SK-N-SH treated with all-trans-retinoic acid at 6 μM for 48 hours (cell line): ENCODE measurements around the gene SPAG9.

Experiments
- ATAC-seq: fragments of 200-7000 bp; cut with Tn5 transposase; 3 replicates; pipeline ENCODE4 v1.9.1; 2020; ENCODE audit warnings: mild to moderate bottlenecking, moderate library complexity
- ARNTL ChIP-seq: fragments of 450-650 bp; formaldehyde crosslinking; IDR thresholded peaks from 2 replicates; pipeline ENCODE4 v1.5.0; 2020; ENCODE audit warnings: low read depth, mild to moderate bottlenecking, moderate library complexity, borderline replicate concordance
- BACH2 ChIP-seq: fragments of 250-450 bp; sonication (Bioruptor Pico); IDR thresholded peaks from 2 replicates; pipeline ENCODE4 v1.9.0; 2021; ENCODE audit warnings: mild to moderate bottlenecking, borderline replicate concordance
- CSDC2 ChIP-seq: fragments of 250-450 bp; sonication (Bioruptor Pico); IDR thresholded peaks from 2 replicates; pipeline ENCODE4 v1.5.0; 2020; ENCODE audit warnings: mild to moderate bottlenecking, moderate library complexity
- GLIS3 ChIP-seq: fragments of 250-450 bp; sonication (Bioruptor Pico); IDR thresholded peaks from 2 replicates; pipeline ENCODE4 v1.5.0; 2020; ENCODE audit warnings: mild to moderate bottlenecking, moderate library complexity
- ISL1 ChIP-seq: fragments of 250-450 bp; sonication (Bioruptor Pico); IDR thresholded peaks from 2 replicates; pipeline ENCODE4 v2.1.2; 2022; ENCODE audit warnings: mild to moderate bottlenecking, moderate library complexity
- OSR1 ChIP-seq: fragments of 250-450 bp; sonication (Bioruptor Pico); IDR thresholded peaks from 2 replicates; pipeline ENCODE4 v1.8.0; 2022; ENCODE audit warnings: moderate library complexity, mild to moderate bottlenecking, inconsistent platforms
- PPARA ChIP-seq: fragments of 250-450 bp; sonication (Bioruptor Pico); IDR thresholded peaks from 2 replicates; pipeline ENCODE4 v1.5.0; 2020; ENCODE audit warnings: mild to moderate bottlenecking, borderline replicate concordance
- RARB ChIP-seq: fragments of 250-450 bp; sonication (Bioruptor Pico); IDR thresholded peaks from 2 replicates; pipeline ENCODE4 v1.8.0; 2021; ENCODE audit warnings: mild to moderate bottlenecking, moderate library complexity
- SNAI2 ChIP-seq: fragments of 250-450 bp; sonication (Bioruptor Pico); IDR thresholded peaks from 2 replicates; pipeline ENCODE4 v1.5.0; 2020; ENCODE audit warnings: mild to moderate bottlenecking, moderate library complexity
- TCF4 ChIP-seq: fragments of 250-450 bp; sonication (Bioruptor Pico); IDR thresholded peaks from 2 replicates; pipeline ENCODE4 v1.8.0; 2021; ENCODE audit warnings: mild to moderate bottlenecking, moderate library complexity, borderline replicate concordance
- TOX ChIP-seq: fragments of 250-450 bp; sonication (Bioruptor Pico); IDR thresholded peaks from 2 replicates; pipeline ENCODE4 v1.8.0; 2021; ENCODE audit warnings: mild to moderate bottlenecking, moderate library complexity, borderline replicate concordance
- ZC3H10 ChIP-seq: fragments of 250-450 bp; sonication (Bioruptor Pico); IDR thresholded peaks from 2 replicates; pipeline ENCODE4 v1.5.1; 2021; ENCODE audit warnings: mild to moderate bottlenecking, moderate library complexity
- ZFP3 ChIP-seq: fragments of 250-450 bp; sonication (Bioruptor Pico); IDR thresholded peaks from 2 replicates; pipeline ENCODE4 v1.5.0; 2020; ENCODE audit warnings: mild to moderate bottlenecking, moderate library complexity
- ZFP30 ChIP-seq: fragments of 450-650 bp; formaldehyde crosslinking; IDR thresholded peaks from 2 replicates; pipeline ENCODE4 v1.5.0; 2022; ENCODE audit warnings: mild to moderate bottlenecking, moderate library complexity
- ZNF565 ChIP-seq: fragments of 450-650 bp; formaldehyde crosslinking; conservative IDR thresholded peaks from 2 replicates; pipeline ENCODE4 v1.5.0; 2020; ENCODE audit warnings: low read depth, mild to moderate bottlenecking, moderate library complexity
- ZNF70 ChIP-seq: fragments of 450-650 bp; formaldehyde crosslinking; IDR thresholded peaks from 2 replicates; pipeline ENCODE4 v1.5.0; 2020; ENCODE audit warnings: mild to moderate bottlenecking, moderate library complexity
- ZNF8 ChIP-seq: fragments of 450-650 bp; formaldehyde crosslinking; IDR thresholded peaks from 2 replicates; pipeline ENCODE4 v1.5.0; 2020; ENCODE audit warnings: mild to moderate bottlenecking, moderate library complexity
- TF ChIP-seq, protein P1 (sequence below): fragments of 250-450 bp; sonication (Bioruptor Pico); IDR thresholded peaks from 2 replicates; pipeline ENCODE4 v1.5.1; 2021; ENCODE audit warnings: mild to moderate bottlenecking, moderate library complexity
- TF ChIP-seq, protein P2 (sequence below): fragments of 250-450 bp; sonication (Bioruptor Pico); IDR thresholded peaks from 2 replicates; pipeline ENCODE4 v1.8.0; 2020; ENCODE audit warnings: mild to moderate bottlenecking, moderate library complexity, borderline replicate concordance
- TF ChIP-seq, protein P3 (sequence below): fragments of 250-450 bp; sonication (Bioruptor Pico); IDR thresholded peaks from 2 replicates; pipeline ENCODE4 v1.5.1; 2020; ENCODE audit warnings: low read depth, mild to moderate bottlenecking, moderate library complexity
- TF ChIP-seq, protein P4 (sequence below): fragments of 250-450 bp; sonication (Bioruptor Pico); IDR thresholded peaks from 2 replicates; pipeline ENCODE4 v1.5.0; 2020; ENCODE audit warnings: mild to moderate bottlenecking, moderate library complexity
- TF ChIP-seq, protein P5 (sequence below): fragments of 250-450 bp; sonication (Bioruptor Pico); IDR thresholded peaks from 2 replicates; pipeline ENCODE4 v1.8.0; 2021; ENCODE audit warnings: low read depth, mild to moderate bottlenecking, moderate library complexity, borderline replicate concordance

The SPAG9 gene

DNA sequence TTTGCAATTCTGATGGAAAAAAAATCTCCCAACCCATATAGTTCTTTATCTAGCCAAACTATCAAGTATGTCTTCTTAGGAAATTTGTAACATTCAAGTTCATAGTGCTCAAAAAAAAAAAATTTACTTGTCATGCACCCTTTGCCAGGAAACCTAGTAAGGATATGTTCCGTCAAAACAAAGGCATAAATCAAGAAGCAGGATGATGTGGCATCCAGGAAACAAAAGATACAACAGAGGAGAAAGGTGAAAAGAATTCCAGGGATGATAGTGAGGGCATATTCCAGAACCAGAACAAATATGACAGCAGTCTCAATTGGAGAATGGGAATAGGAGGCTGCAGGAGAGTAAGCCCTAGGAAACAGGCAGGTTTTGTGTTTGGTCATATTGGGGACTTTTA is 104.6 kb downstream of the SPAG9 start:
- ATAC-seq = peak; percentile 13; the same call in 1 of the 3 replicates
- TF ChIP-seq BACH2 (no peak), RARB (CRISPR knock-in tag) (no peak), ARNTL (CRISPR knock-in tag) (no peak), PPARA (CRISPR knock-in tag) (no peak), ISL1 (no peak)
- TF ChIP-seq, protein P1, sequence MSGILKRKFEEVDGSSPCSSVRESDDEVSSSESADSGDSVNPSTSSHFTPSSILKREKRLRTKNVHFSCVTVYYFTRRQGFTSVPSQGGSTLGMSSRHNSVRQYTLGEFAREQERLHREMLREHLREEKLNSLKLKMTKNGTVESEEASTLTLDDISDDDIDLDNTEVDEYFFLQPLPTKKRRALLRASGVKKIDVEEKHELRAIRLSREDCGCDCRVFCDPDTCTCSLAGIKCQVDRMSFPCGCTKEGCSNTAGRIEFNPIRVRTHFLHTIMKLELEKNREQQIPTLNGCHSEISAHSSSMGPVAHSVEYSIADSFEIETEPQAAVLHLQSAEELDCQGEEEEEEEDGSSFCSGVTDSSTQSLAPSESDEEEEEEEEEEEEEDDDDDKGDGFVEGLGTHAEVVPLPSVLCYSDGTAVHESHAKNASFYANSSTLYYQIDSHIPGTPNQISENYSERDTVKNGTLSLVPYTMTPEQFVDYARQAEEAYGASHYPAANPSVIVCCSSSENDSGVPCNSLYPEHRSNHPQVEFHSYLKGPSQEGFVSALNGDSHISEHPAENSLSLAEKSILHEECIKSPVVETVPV (CRISPR knock-in tag) = no peak
- TF ChIP-seq, protein P2, sequence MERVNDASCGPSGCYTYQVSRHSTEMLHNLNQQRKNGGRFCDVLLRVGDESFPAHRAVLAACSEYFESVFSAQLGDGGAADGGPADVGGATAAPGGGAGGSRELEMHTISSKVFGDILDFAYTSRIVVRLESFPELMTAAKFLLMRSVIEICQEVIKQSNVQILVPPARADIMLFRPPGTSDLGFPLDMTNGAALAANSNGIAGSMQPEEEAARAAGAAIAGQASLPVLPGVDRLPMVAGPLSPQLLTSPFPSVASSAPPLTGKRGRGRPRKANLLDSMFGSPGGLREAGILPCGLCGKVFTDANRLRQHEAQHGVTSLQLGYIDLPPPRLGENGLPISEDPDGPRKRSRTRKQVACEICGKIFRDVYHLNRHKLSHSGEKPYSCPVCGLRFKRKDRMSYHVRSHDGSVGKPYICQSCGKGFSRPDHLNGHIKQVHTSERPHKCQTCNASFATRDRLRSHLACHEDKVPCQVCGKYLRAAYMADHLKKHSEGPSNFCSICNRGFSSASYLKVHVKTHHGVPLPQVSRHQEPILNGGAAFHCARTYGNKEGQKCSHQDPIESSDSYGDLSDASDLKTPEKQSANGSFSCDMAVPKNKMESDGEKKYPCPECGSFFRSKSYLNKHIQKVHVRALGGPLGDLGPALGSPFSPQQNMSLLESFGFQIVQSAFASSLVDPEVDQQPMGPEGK (CRISPR knock-in tag) = no peak

DNA sequence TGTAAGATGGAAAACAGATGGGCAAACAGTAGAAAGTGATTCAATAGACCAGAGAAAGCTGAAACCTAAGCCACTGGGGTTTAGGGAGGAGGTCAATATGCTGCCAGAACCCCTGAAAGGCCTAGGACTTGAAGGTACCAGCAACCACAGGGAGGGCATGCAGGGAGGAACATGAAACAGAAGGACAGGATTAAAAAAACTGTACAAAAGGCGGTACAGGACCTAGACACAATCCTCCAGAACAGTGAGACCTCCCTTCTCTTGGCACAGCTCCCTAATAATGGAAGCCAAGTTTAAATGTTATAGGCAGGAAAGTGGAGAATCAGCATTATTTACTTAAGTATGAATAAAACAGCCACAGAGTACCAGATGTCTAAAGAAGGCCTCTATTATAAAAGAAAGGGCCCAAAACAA is 105.5 kb downstream of the SPAG9 start:
- TF ChIP-seq BACH2 (no peak), ZFP30 (no peak), PPARA (CRISPR knock-in tag) (no peak), ZFP3 (CRISPR knock-in tag) (no peak), TOX (CRISPR knock-in tag) (no peak), ZC3H10 (CRISPR knock-in tag) (no peak), ZNF70 (no peak), ZNF565 (no peak)
- TF ChIP-seq, protein P3, sequence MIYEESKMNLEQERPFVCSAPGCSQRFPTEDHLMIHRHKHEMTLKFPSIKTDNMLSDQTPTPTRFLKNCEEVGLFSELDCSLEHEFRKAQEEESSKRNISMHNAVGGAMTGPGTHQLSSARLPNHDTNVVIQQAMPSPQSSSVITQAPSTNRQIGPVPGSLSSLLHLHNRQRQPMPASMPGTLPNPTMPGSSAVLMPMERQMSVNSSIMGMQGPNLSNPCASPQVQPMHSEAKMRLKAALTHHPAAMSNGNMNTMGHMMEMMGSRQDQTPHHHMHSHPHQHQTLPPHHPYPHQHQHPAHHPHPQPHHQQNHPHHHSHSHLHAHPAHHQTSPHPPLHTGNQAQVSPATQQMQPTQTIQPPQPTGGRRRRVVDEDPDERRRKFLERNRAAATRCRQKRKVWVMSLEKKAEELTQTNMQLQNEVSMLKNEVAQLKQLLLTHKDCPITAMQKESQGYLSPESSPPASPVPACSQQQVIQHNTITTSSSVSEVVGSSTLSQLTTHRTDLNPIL (CRISPR knock-in tag) = no peak
- peak; percentile 83 for ATAC-seq

DNA sequence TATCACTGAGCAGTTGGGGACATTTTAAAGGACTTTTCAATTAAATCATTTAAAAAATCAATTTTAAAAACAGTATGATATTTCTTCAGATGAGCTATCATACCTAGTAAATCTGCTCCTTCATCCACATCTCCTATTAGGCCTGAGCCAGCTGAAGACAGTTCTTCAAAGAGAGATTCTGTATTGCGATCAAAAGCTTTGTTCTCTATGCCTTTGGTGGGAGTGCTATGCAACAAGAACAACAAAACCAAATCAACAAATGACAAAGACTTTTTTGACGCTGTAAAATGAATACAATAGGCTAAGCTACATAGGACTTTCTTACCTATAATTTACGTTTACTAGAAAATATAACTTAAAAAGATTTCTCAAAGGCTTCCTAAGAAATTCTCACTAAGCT is 106.5 kb downstream of the SPAG9 start:
- TF ChIP-seq, protein P1 (CRISPR knock-in tag) = no peak
- TF ChIP-seq BACH2 = no peak
- TF ChIP-seq ARNTL (CRISPR knock-in tag) = no peak
- TF ChIP-seq ZNF565 = no peak
- TF ChIP-seq TOX (CRISPR knock-in tag) = no peak
- no peak for TF ChIP-seq TCF4
- TF ChIP-seq SNAI2 (CRISPR knock-in tag) = no peak
- TF ChIP-seq ZFP30 = no peak
- TF ChIP-seq GLIS3 = no peak
- TF ChIP-seq, protein P4, sequence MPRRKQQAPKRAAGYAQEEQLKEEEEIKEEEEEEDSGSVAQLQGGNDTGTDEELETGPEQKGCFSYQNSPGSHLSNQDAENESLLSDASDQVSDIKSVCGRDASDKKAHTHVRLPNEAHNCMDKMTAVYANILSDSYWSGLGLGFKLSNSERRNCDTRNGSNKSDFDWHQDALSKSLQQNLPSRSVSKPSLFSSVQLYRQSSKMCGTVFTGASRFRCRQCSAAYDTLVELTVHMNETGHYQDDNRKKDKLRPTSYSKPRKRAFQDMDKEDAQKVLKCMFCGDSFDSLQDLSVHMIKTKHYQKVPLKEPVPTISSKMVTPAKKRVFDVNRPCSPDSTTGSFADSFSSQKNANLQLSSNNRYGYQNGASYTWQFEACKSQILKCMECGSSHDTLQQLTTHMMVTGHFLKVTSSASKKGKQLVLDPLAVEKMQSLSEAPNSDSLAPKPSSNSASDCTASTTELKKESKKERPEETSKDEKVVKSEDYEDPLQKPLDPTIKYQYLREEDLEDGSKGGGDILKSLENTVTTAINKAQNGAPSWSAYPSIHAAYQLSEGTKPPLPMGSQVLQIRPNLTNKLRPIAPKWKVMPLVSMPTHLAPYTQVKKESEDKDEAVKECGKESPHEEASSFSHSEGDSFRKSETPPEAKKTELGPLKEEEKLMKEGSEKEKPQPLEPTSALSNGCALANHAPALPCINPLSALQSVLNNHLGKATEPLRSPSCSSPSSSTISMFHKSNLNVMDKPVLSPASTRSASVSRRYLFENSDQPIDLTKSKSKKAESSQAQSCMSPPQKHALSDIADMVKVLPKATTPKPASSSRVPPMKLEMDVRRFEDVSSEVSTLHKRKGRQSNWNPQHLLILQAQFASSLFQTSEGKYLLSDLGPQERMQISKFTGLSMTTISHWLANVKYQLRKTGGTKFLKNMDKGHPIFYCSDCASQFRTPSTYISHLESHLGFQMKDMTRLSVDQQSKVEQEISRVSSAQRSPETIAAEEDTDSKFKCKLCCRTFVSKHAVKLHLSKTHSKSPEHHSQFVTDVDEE (CRISPR knock-in tag) = no peak
- TF ChIP-seq RARB (CRISPR knock-in tag) = no peak
- TF ChIP-seq, protein P2 (CRISPR knock-in tag) = no peak
- TF ChIP-seq ISL1 = no peak
- TF ChIP-seq OSR1 (CRISPR knock-in tag) = no peak
- no peak for TF ChIP-seq CSDC2 (CRISPR knock-in tag)
- TF ChIP-seq, protein P5, sequence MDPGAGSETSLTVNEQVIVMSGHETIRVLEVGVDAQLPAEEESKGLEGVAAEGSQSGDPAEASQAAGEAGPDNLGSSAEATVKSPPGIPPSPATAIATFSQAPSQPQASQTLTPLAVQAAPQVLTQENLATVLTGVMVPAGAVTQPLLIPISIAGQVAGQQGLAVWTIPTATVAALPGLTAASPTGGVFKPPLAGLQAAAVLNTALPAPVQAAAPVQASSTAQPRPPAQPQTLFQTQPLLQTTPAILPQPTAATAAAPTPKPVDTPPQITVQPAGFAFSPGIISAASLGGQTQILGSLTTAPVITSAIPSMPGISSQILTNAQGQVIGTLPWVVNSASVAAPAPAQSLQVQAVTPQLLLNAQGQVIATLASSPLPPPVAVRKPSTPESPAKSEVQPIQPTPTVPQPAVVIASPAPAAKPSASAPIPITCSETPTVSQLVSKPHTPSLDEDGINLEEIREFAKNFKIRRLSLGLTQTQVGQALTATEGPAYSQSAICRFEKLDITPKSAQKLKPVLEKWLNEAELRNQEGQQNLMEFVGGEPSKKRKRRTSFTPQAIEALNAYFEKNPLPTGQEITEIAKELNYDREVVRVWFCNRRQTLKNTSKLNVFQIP (CRISPR knock-in tag) = no peak
- no peak for TF ChIP-seq ZNF70
- TF ChIP-seq ZNF8 (CRISPR knock-in tag) = no peak
- TF ChIP-seq, all 23 proteins: peak for 0
- no peak for ATAC-seq
